ENCODE data around the gene RAB36. TPM values are rescaled to one million over a fixed set of nuclear protein-coding genes. Genes with fewer than 3 reads are reported as not detected.
A peak's percentile ranks its signal among the peaks of the same experiment; 100 is the strongest.
"Not testable (repeated sequence)": the region's sequence is repeated elsewhere in the genome, so short reads cannot be mapped to it uniquely, and the experiment has no call there.

Gene RAB36
- total RNA-seq, 3 donors from 2014 or later (not counting 1 experiment from before 2014, with no cell fraction given): 1.7 to 2.9 (median 2.6) TPM

DNA sequence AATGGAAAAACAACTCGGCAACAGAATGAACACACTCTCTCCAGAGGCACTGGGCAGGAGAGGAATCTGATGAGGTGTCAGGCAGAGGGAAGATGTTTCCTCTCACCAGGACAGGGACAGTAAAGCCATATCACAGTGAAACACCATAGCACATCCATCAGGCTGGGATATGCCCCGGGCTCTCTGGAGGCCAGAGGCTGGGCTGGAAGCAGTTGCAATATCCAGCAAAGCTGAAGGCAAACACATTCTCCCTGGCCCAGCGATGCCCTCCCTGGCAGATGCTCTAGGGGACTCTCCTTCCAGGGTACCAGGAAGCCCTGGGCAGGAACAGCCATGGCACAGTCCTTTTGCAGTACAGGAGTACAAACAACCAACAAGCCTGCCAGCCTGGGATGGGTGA lies 14.6 kb upstream of the RAB36 start:
- Histone ChIP-seq H3K4me1 (ENCODE audit: control insufficient read depth, insufficient read depth, low read length) (peaks cover 30% of the 10 kb centered on the region), H3K36me3 (ENCODE audit: control insufficient read depth, insufficient read depth, low read length) (no peaks in the 10 kb centered on the region), H3K27ac (ENCODE audit: low read length) (no peak overlapping the region), H3K4me3 (ENCODE audit: low read length) (no peak overlapping the region), H3K27me3 (ENCODE audit: control insufficient read depth, insufficient read depth, low read length) (no peaks in the 10 kb centered on the region), H3K9me3 (ENCODE audit: control insufficient read depth, insufficient read depth, low read length) (no peaks in the 10 kb centered on the region)
- TF ChIP-seq, protein P1, sequence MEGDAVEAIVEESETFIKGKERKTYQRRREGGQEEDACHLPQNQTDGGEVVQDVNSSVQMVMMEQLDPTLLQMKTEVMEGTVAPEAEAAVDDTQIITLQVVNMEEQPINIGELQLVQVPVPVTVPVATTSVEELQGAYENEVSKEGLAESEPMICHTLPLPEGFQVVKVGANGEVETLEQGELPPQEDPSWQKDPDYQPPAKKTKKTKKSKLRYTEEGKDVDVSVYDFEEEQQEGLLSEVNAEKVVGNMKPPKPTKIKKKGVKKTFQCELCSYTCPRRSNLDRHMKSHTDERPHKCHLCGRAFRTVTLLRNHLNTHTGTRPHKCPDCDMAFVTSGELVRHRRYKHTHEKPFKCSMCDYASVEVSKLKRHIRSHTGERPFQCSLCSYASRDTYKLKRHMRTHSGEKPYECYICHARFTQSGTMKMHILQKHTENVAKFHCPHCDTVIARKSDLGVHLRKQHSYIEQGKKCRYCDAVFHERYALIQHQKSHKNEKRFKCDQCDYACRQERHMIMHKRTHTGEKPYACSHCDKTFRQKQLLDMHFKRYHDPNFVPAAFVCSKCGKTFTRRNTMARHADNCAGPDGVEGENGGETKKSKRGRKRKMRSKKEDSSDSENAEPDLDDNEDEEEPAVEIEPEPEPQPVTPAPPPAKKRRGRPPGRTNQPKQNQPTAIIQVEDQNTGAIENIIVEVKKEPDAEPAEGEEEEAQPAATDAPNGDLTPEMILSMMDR (IDR thresholded peaks at IDR 0.05): no peak
- H3K27ac Mint-ChIP-seq: no peak overlapping the region
- H3K36me3 Mint-ChIP-seq: no peaks in the 10 kb centered on the region
- H3K27me3 Mint-ChIP-seq (ENCODE audit: low read depth in 2 of 2): no peaks in the 10 kb centered on the region
- ATAC-seq (no peak), DNase-seq (no peak)
- H3K4me3 Mint-ChIP-seq: no peak overlapping the region
- intact Hi-C loops (cut with micrococcal nuclease): no loop called here
- H3K4me1 Mint-ChIP-seq: peaks cover 7 to 12% of the 10 kb centered on the region in 2 donors
- no peaks in the 10 kb centered on the region for H3K9me3 Mint-ChIP-seq
- WGBS (ENCODE audit: insufficient coverage): 95% methylated on average over 3 of the region's 3 CpGs

DNA sequence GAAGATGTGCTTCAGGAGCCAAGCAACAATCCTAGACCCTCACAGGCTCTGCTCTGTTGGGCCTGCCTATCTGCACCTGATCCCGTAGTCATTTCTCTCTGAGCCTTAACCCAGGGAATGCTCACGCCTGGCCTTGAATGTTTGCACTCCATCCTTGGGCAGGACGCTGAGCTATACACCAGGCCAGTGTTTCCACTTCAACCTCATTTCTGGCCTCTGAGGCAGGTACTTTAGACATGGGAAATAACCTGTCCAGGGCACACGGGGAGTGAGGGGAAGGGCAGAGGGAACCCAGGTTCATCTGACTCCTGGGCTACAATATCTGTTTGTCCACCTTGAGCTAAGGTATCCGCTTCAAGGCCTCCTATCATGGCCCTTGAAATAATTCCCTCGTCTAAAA lies 13.3 kb upstream of the RAB36 start:
- no peaks in the 10 kb centered on the region for H3K9me3 ChIP-seq (ENCODE audit: control insufficient read depth, insufficient read depth, low read length)
- H3K27me3 Mint-ChIP-seq (ENCODE audit: low read depth in 2 of 2): no peaks in the 10 kb centered on the region
- DNase-seq (no peak), ATAC-seq (no peak)
- H3K27me3 ChIP-seq (ENCODE audit: control insufficient read depth, insufficient read depth, low read length): no peaks in the 10 kb centered on the region
- H3K9me3 Mint-ChIP-seq: no peaks in the 10 kb centered on the region
- no peak overlapping the region for H3K27ac Mint-ChIP-seq
- intact Hi-C loops (cut with micrococcal nuclease): no loop called here
- H3K36me3 ChIP-seq (ENCODE audit: control insufficient read depth, insufficient read depth, low read length): no peaks in the 10 kb centered on the region
- TF ChIP-seq, protein P1 (IDR thresholded peaks at IDR 0.05): no peak
- H3K4me1 ChIP-seq (ENCODE audit: control insufficient read depth, insufficient read depth, low read length): peaks cover 42% of the 10 kb centered on the region
- H3K4me3 Mint-ChIP-seq: no peak overlapping the region
- H3K36me3 Mint-ChIP-seq: no peaks in the 10 kb centered on the region
- WGBS (ENCODE audit: insufficient coverage): 94% methylated on average over 6 of the region's 6 CpGs
- no peak overlapping the region for H3K4me3 ChIP-seq (ENCODE audit: low read length)
- H3K27ac ChIP-seq (ENCODE audit: low read length): no peak overlapping the region
- peaks cover 12 to 24% of the 10 kb centered on the region in 2 donors for H3K4me1 Mint-ChIP-seq

DNA sequence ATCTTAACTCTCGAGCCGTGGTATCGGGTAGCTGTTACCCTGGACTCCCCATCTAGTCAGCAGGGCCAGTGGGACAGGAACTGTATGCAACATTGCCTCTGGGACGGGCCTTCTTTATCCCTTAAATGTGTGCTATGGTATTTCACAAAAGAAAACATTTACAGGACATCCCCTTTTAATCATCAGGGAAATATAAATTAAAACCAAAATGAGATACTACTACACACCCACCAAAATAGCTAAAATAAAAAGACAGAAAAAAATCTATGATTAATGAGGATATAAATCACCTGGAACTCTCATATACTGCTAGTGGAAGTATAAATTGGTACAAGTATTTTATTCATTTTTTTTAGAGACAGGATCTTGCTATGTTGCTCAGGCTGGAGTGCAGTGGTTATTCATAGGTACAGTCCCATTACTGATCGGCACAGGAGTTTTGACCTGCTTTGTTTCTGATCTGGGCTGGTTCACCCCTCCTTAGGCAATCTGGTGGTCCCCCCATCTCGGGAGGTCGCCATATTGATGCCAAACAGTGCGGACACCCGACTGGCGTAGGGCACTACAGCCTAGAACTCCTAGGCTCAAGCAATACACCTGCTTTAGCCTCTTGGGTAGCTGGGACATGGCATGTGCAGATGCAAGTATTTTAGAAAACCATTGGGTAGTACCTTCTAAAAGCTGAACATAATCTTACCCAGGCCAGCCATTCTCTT lies 12.7 kb upstream of the RAB36 start:
- no peaks in the 10 kb centered on the region for H3K9me3 Mint-ChIP-seq
- Histone ChIP-seq H3K4me1 (ENCODE audit: control insufficient read depth, insufficient read depth, low read length) (peaks cover 48% of the 10 kb centered on the region), H3K27me3 (ENCODE audit: control insufficient read depth, insufficient read depth, low read length) (no peaks in the 10 kb centered on the region), H3K36me3 (ENCODE audit: control insufficient read depth, insufficient read depth, low read length) (no peaks in the 10 kb centered on the region), H3K27ac (ENCODE audit: low read length) (no peak overlapping the region), H3K9me3 (ENCODE audit: control insufficient read depth, insufficient read depth, low read length) (no peaks in the 10 kb centered on the region), H3K4me3 (ENCODE audit: low read length) (no peak overlapping the region)
- no peaks in the 10 kb centered on the region for H3K36me3 Mint-ChIP-seq
- no peak for DNase-seq
- H3K4me1 Mint-ChIP-seq: peaks cover 12 to 30% of the 10 kb centered on the region in 2 donors
- WGBS (ENCODE audit: insufficient coverage): 93% methylated on average over 10 of the region's 10 CpGs
- no peaks in the 10 kb centered on the region for H3K27me3 Mint-ChIP-seq (ENCODE audit: low read depth in 2 of 2)
- H3K4me3 Mint-ChIP-seq: no peak overlapping the region
- TF ChIP-seq, protein P1 (IDR thresholded peaks at IDR 0.05): no peak
- intact Hi-C loops (cut with micrococcal nuclease): no loop called here
- H3K27ac Mint-ChIP-seq: no peak overlapping the region
- no peak for ATAC-seq

DNA sequence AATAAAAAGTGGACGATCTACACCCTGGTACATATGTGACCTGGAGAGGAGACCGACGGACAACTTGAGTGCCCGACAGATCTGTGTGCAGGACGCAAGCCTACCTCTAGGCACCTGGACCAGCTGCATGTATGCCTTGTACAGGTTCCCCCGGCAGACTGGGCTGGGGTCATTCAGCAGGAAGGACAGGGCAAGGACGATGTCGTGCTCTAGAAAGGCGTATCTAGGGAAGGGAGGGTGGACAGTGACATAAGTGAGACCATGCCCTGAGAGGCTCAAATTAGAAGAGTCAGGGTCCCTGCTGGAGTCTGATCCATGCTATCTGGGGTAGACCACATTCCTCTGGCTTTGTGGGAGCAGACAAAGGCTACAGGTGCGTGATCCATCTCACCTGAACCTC lies 11.4 kb upstream of the RAB36 start:
- H3K9me3 Mint-ChIP-seq: no peaks in the 10 kb centered on the region
- peak overlapping the region; percentile 54 to 81 for H3K27ac Mint-ChIP-seq
- Histone ChIP-seq H3K4me3 (ENCODE audit: low read length) (no peak overlapping the region), H3K4me1 (ENCODE audit: control insufficient read depth, insufficient read depth, low read length) (peaks cover 52% of the 10 kb centered on the region), H3K9me3 (ENCODE audit: control insufficient read depth, insufficient read depth, low read length) (no peaks in the 10 kb centered on the region), H3K36me3 (ENCODE audit: control insufficient read depth, insufficient read depth, low read length) (no peaks in the 10 kb centered on the region), H3K27ac (ENCODE audit: low read length) (no peak overlapping the region), H3K27me3 (ENCODE audit: control insufficient read depth, insufficient read depth, low read length) (no peaks in the 10 kb centered on the region)
- no peaks in the 10 kb centered on the region for H3K36me3 Mint-ChIP-seq
- no peak overlapping the region for H3K4me3 Mint-ChIP-seq
- WGBS (ENCODE audit: insufficient coverage): 97% methylated on average over 10 of the region's 10 CpGs
- DNase-seq: no peak
- ATAC-seq: no peak
- no peaks in the 10 kb centered on the region for H3K27me3 Mint-ChIP-seq (ENCODE audit: low read depth in 2 of 2)
- TF ChIP-seq, protein P1 (IDR thresholded peaks at IDR 0.05): no peak
- H3K4me1 Mint-ChIP-seq: peaks cover 16 to 37% of the 10 kb centered on the region in 2 donors
- intact Hi-C loops (cut with micrococcal nuclease): no loop called here

DNA sequence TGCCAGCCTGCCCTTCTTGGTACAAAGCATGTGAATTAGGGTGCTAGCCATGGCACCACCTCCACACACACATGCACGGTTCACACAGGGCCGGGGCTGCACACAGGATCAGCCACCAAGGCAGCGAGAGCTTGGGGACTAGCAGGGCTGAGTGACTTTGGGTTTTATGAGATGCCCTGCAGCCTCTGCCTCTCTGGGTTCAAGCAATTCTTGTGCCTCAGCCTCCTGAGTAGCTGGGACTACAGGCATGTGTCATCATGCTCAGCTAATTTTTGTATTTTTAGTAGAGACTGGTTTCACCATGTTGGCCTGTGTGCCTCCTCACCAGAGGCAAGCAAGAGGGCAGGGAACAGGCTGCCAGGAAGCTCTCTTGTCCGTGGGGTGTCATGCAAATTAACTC lies 8.3 kb upstream of the RAB36 start:
- Histone ChIP-seq H3K27ac (ENCODE audit: low read length) (peak overlapping the region; percentile 89), H3K4me1 (ENCODE audit: control insufficient read depth, insufficient read depth, low read length) (peaks cover 82% of the 10 kb centered on the region)
- not testable (repeated sequence) for H3K36me3 Mint-ChIP-seq; H3K9me3 ChIP-seq (ENCODE audit: control insufficient read depth, insufficient read depth, low read length); H3K27me3 Mint-ChIP-seq (ENCODE audit: low read depth in 2 of 2); H3K27me3 ChIP-seq (ENCODE audit: control insufficient read depth, insufficient read depth, low read length); ATAC-seq; H3K9me3 Mint-ChIP-seq; H3K4me3 ChIP-seq (ENCODE audit: low read length); H3K36me3 ChIP-seq (ENCODE audit: control insufficient read depth, insufficient read depth, low read length)
- peak overlapping the region; percentile 96 to 99 for H3K27ac Mint-ChIP-seq
- no CpG with 5 or more reads among the region's 4 CpGs for WGBS (ENCODE audit: insufficient coverage)
- peak in 1 of 2 donors; percentile 23 for DNase-seq
- intact Hi-C loops (cut with micrococcal nuclease): loop anchor here (1.0 to 5.0 kb wide), 4 partner anchors 45 to 380 kb away; partner anchors contain the start of genes BCR and GNAZ
- peak overlapping the region; percentile 87 for H3K4me3 Mint-ChIP-seq
- peaks cover 27 to 62% of the 10 kb centered on the region in 2 donors for H3K4me1 Mint-ChIP-seq
